GM12891 (cell line): Measurements from ENCODE around the gene COL19A1.

ENCODE experiments used
- DNase-seq: peaks from one replicate; pipeline ENCODE4 v3.0.0; 2011; ENCODE audit warnings: low spot score; ENCODE audit not compliant: insufficient read length
- FAIRE-seq: peaks from 2 replicates; lab custom pipeline; 2011; peaks lifted over from hg19 to GRCh38; lab: Jason Lieb, UNC
- PAX5 ChIP-seq: IDR thresholded peaks from 2 replicates; pipeline ENCODE4 v1.6.1; 2011; ENCODE audit warnings: low read length, moderate library complexity, mild to moderate bottlenecking; ENCODE audit not compliant: insufficient read depth, severe bottlenecking
- POLR2A ChIP-seq: IDR thresholded peaks from 2 replicates; pipeline ENCODE4 v1.6.1; 2011; ENCODE audit warnings: low read depth, low read length, control low read depth
- POLR2AphosphoS5 ChIP-seq: IDR thresholded peaks from 2 replicates; pipeline ENCODE4 v1.6.1; 2011; ENCODE audit warnings: low read depth, low read length, control low read depth
- POU2F2 ChIP-seq: IDR thresholded peaks from 2 replicates; pipeline ENCODE4 v1.6.1; 2011; ENCODE audit warnings: low read depth, mild to moderate bottlenecking, control low read depth, low read length, moderate library complexity
- SPI1 ChIP-seq: IDR thresholded peaks from 2 replicates; pipeline ENCODE4 v1.6.1; 2011; ENCODE audit warnings: low read depth, low read length, control low read depth
- TAF1 ChIP-seq: IDR thresholded peaks from 2 replicates; pipeline ENCODE4 v1.6.1; 2011; ENCODE audit warnings: low read depth, low read length, control low read depth

COL19A1 gene

GRCh38 chr6:70080443-70081070 is 214.2 kb downstream of the COL19A1 start:
- DNase-seq (no peak), FAIRE-seq (no peak)
- TF ChIP-seq SPI1 (no peak), POU2F2 (no peak)

- TF ChIP-seq POU2F2 (no peak), POLR2A (no peak), SPI1 (no peak), TAF1 (no peak), PAX5 (no peak)
- no peak for FAIRE-seq
- DNase-seq = no peak
Measured at GRCh38 chr6:70082830-70083229, 216.5 kb downstream of the COL19A1 start.

- FAIRE-seq (no peak), DNase-seq (no peak)
- TF ChIP-seq POU2F2 = no peak
- TF ChIP-seq POLR2AphosphoS5 = no peak
Measured at GRCh38 chr6:70086806-70087205, 220.4 kb downstream of the COL19A1 start.

- DNase-seq (no peak), FAIRE-seq (no peak)
- TF ChIP-seq PAX5 = no peak
- TF ChIP-seq SPI1 = no peak
- no peak for TF ChIP-seq POLR2A
- TF ChIP-seq TAF1 = no peak
- no peak for TF ChIP-seq POLR2AphosphoS5
- no peak for TF ChIP-seq POU2F2
Measured at GRCh38 chr6:70094156-70094555, 227.8 kb downstream of the COL19A1 start.

GRCh38 chr6:70099732-70100131 is 233.4 kb downstream of the COL19A1 start:
- FAIRE-seq = peak; percentile 76
- TF ChIP-seq POLR2AphosphoS5 (no peak), PAX5 (no peak)
- no peak for DNase-seq

- TF ChIP-seq POLR2A (no peak), SPI1 (no peak), PAX5 (no peak), POU2F2 (no peak), POLR2AphosphoS5 (no peak), TAF1 (no peak)
- no peak for FAIRE-seq
- DNase-seq = no peak
Measured at GRCh38 chr6:70103798-70104197, 237.4 kb downstream of the COL19A1 start.

- no peak for TF ChIP-seq PAX5
- TF ChIP-seq TAF1 = no peak
- TF ChIP-seq POLR2AphosphoS5 = no peak
- TF ChIP-seq POU2F2 = no peak
- TF ChIP-seq SPI1 = no peak
- TF ChIP-seq POLR2A = no peak
- peak; percentile 7 for DNase-seq
- FAIRE-seq = peak; percentile 31
Measured at GRCh38 chr6:70107852-70108629, 241.7 kb downstream of the COL19A1 start.

- TF ChIP-seq PAX5 (no peak), POLR2A (no peak), TAF1 (no peak)
- DNase-seq = no peak
- peak; percentile 61 for FAIRE-seq
Measured at GRCh38 chr6:70110126-70111022, 244.0 kb downstream of the COL19A1 start.

GRCh38 chr6:70111737-70112136 is 245.4 kb downstream of the COL19A1 start:
- TF ChIP-seq POLR2A = no peak
- no peak for TF ChIP-seq TAF1
- TF ChIP-seq PAX5 = no peak
- TF ChIP-seq POU2F2 = no peak
- FAIRE-seq = peak; percentile 5
- no peak for DNase-seq

- peak; percentile 16 for FAIRE-seq
- TF ChIP-seq POLR2AphosphoS5 (no peak), POLR2A (no peak), PAX5 (no peak), POU2F2 (no peak), TAF1 (no peak), SPI1 (no peak)
Measured at GRCh38 chr6:70112716-70113115, 246.4 kb downstream of the COL19A1 start.

More at GRCh38 chr6:70112716-70113115, 246.4 kb downstream of the COL19A1 start:
- DNase-seq = no peak
